ENCODE data around the gene SRCIN1. TPM values are rescaled to one million over a fixed set of nuclear protein-coding genes. Genes with fewer than 3 reads are reported as not detected.
"Not testable (repeated sequence)": the region's sequence is repeated elsewhere in the genome, so short reads cannot be mapped to it uniquely, and the experiment has no call there.

SRCIN1 gene
- total RNA-seq, 1 donor from 2014 or later: 8.3 TPM

GRCh38 chr17:38508954-38509771 lies 96.6 kb downstream of the SRCIN1 start:
- Mint-ChIP-seq H3K4me3 (peak overlapping the region; percentile 96), H3K4me1 (ENCODE audit: unreplicated experiment) (peaks cover 6% of the 10 kb centered on the region), H3K27ac (peak overlapping the region; percentile 98), H3K27me3 (peaks cover 39% of the 10 kb centered on the region), H3K36me3 (peaks cover 9% of the 10 kb centered on the region), H3K9me3 (no peaks in the 10 kb centered on the region)
- TF ChIP-seq CTCF (conservative IDR thresholded peaks at IDR 0.05): peak; percentile 93
- peak; percentile 88 for DNase-seq (ENCODE audit: extremely low spot score, unreplicated experiment)

DNA sequence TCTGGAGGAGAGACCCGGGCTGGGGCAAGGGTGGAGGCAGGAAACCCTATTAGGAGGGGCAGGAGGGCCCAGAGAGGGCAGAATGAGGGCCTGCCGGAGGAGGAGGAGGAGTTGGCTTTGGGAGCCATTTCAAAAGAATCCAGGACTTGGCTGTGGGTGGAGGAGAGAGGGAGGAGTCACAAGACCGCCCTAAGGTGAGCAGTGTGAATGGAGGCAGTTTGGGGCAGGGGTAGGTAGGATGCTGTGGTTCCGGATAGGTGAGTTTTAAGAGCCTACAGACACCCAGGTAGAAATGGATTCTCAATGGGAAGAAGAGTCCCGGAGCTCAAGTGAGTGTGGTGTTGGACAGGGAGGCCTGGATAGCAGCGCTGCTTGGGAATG lies 97.2 kb downstream of the SRCIN1 start:
- Mint-ChIP-seq H3K9me3 (no peaks in the 10 kb centered on the region), H3K27ac (peak overlapping the region; percentile 98), H3K4me3 (peak overlapping the region; percentile 96), H3K4me1 (ENCODE audit: unreplicated experiment) (peaks cover 6% of the 10 kb centered on the region), H3K36me3 (peaks cover 9% of the 10 kb centered on the region), H3K27me3 (peaks cover 39% of the 10 kb centered on the region)
- no peak for DNase-seq (ENCODE audit: extremely low spot score, unreplicated experiment)
- no peak for TF ChIP-seq CTCF (conservative IDR thresholded peaks at IDR 0.05)

DNA sequence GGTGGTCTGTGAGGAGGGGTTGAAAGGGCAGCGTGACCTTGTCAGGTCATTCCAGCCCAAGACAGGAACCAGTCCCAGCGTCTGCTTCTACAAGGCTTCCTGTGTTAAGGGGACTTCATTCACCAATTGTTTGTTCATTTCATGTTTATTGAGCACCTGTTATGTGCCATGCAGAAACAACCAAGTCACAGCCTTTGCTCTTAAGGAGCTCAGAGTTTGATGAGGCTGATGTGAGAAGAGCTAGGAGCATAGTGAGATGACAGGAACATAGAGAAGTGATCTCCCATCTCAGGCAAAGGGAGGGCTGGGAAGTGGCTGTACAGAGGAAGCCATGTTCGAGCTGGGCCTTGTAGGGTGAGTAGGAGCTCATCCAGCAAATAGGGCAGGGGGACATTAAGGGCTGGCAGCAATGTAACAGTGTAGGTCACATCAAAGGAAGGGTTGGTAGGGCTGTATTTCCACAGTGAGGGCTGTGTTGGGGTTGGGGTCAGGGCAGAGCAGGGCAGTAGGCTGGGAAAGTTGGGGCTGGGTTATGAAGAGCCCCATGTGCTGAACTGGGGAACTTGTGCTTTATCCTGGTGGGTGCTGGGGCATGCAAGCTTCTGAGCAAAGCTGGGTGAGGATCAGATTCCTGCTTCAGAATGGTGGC lies 97.7 kb downstream of the SRCIN1 start:
- peak overlapping the region; percentile 98 for H3K27ac Mint-ChIP-seq
- peak overlapping the region; percentile 96 for H3K4me3 Mint-ChIP-seq
- H3K27me3 Mint-ChIP-seq: peaks cover 39% of the 10 kb centered on the region

DNA sequence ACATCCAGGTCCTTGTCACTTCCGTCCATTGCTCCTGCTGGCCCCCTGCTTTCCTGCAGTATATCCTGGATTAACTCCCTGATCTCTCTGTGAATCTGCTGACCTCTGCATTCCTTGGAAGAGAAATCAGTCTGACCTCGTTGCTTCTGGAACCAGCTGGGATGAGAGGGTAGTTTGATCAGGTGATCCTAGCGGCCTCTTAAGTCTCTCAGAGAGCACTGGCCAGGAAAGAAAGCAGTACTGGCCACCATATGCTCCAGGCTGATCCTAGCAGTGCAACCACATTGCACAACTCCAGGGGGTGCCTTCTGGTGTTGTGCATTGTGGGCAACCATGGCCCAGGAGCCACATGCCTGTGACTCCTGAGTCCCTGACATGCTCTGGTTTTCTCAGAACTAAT lies 98.3 kb downstream of the SRCIN1 start:
- Mint-ChIP-seq H3K27me3 (peaks cover 39% of the 10 kb centered on the region), H3K27ac (peak overlapping the region; percentile 98), H3K4me3 (no peak overlapping the region), H3K4me1 (ENCODE audit: unreplicated experiment) (peaks cover 6% of the 10 kb centered on the region), H3K9me3 (no peaks in the 10 kb centered on the region), H3K36me3 (peaks cover 11% of the 10 kb centered on the region)
- no peak for TF ChIP-seq CTCF (conservative IDR thresholded peaks at IDR 0.05)
- no peak for DNase-seq (ENCODE audit: extremely low spot score, unreplicated experiment)

More for the DNA sequence above, 97.7 kb downstream of the SRCIN1 start:
- Mint-ChIP-seq H3K9me3 (no peaks in the 10 kb centered on the region), H3K4me1 (ENCODE audit: unreplicated experiment) (peaks cover 6% of the 10 kb centered on the region), H3K36me3 (peaks cover 9% of the 10 kb centered on the region)
- no peak for TF ChIP-seq CTCF (conservative IDR thresholded peaks at IDR 0.05)
- DNase-seq (ENCODE audit: extremely low spot score, unreplicated experiment): no peak

GRCh38 chr17:38504216-38504615 lies 101.5 kb downstream of the SRCIN1 start:
- Mint-ChIP-seq H3K36me3 (peaks cover 13% of the 10 kb centered on the region), H3K4me3 (no peak overlapping the region), H3K27ac (peak overlapping the region; percentile 18), H3K9me3 (no peaks in the 10 kb centered on the region), H3K27me3 (peaks cover 17% of the 10 kb centered on the region), H3K4me1 (ENCODE audit: unreplicated experiment) (peaks cover 1% of the 10 kb centered on the region)
- no peak for TF ChIP-seq CTCF (conservative IDR thresholded peaks at IDR 0.05)
- DNase-seq (ENCODE audit: extremely low spot score, unreplicated experiment): no peak

- H3K27ac Mint-ChIP-seq: peak overlapping the region; percentile 18
- not testable (repeated sequence) for H3K27me3 Mint-ChIP-seq; H3K36me3 Mint-ChIP-seq; H3K4me1 Mint-ChIP-seq (ENCODE audit: unreplicated experiment); DNase-seq (ENCODE audit: extremely low spot score, unreplicated experiment); H3K9me3 Mint-ChIP-seq
- peak overlapping the region; percentile 30 for H3K4me3 Mint-ChIP-seq
These were observed 102.4 kb downstream of the SRCIN1 start for GRCh38 chr17:38503286-38503913.

DNA sequence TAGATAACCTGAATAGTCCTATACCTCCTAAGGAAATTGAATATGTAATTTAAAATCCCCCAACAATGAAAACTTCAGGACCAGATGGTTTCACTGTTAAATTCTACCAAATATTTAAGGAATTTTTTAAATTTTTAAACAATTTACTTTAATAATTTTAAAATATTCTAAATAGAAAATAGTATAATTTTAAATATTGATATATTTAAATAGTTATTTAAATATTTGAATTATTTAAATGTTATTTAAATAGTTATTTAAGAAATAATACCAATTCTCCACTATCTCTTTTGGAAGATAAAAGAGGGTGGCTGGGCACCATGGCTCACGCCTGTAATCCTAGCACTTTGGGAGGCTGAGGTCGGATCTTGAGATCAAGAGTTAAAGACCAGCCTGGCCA lies 104.0 kb downstream of the SRCIN1 start:
- not testable (repeated sequence) for DNase-seq (ENCODE audit: extremely low spot score, unreplicated experiment); H3K27ac Mint-ChIP-seq; H3K4me1 Mint-ChIP-seq (ENCODE audit: unreplicated experiment); H3K27me3 Mint-ChIP-seq; H3K4me3 Mint-ChIP-seq; H3K9me3 Mint-ChIP-seq
- peaks cover 14% of the 10 kb centered on the region for H3K36me3 Mint-ChIP-seq

DNA sequence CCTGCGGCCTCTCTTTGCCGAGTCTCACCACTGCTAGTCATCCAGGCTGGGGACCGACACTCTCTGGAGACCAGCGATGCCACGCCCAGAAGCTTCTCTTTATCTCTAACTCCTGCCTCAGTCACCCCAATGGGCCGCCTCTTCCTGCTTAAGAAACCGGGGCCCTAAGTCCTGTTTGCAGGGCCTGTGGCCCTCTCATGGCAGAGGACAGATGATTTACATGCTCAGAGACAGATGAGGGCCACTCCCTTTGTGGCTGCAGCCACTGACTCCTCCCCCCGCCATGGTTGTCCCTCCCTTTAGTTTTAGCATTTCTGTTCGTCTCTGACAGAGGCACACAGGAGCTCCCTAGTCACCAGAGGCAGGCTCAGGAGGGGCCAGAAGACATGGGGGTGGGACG lies 106.5 kb downstream of the SRCIN1 start:
- DNase-seq (ENCODE audit: extremely low spot score, unreplicated experiment); H3K4me1 Mint-ChIP-seq (ENCODE audit: unreplicated experiment); H3K27me3 Mint-ChIP-seq; H3K9me3 Mint-ChIP-seq; H3K4me3 Mint-ChIP-seq; H3K27ac Mint-ChIP-seq: not testable (repeated sequence)
- H3K36me3 Mint-ChIP-seq: peaks cover 20% of the 10 kb centered on the region

Data from type B pancreatic cell (in vitro differentiated cells).